BJ (cell line): ENCODE data around the gene LDLRAD3. TPM values are rescaled to one million over a fixed set of nuclear protein-coding genes. Genes with fewer than 3 reads are reported as not detected.

Source experiments
- CTCF ChIA-PET: fragments of 350-600 bp; formaldehyde crosslinking; extraction: SDS; loops from one replicate; lab custom pipeline; 2021; ENCODE audit warnings: antibody characterized with exemption, inconsistent platforms; lab: Yijun Ruan, JAX
- POLR2A ChIA-PET: fragments of 300-600 bp; sonication (Branson Sonifier 250); formaldehyde crosslinking; extraction: SDS; loops from one replicate; lab custom pipeline; 2021; ENCODE audit warnings: antibody characterized with exemption; lab: Charles Lee
- DNase-seq: peaks from one replicate; pipeline ENCODE4 v3.0.0-alpha.2; 2011; ENCODE audit warnings: low read depth
- H3K27me3 ChIP-seq: 2 replicates; pipeline ENCODE4 v1.6.0; 2011; ENCODE audit warnings: low read length; ENCODE audit not compliant: control insufficient read depth, insufficient read depth
- H3K36me3 ChIP-seq: 2 replicates; pipeline ENCODE4 v1.5.1; 2011; ENCODE audit warnings: low read length; ENCODE audit not compliant: control insufficient read depth, insufficient read depth
- H3K4me3 ChIP-seq: 2 replicates; pipeline ENCODE4 v1.5.1; 2011; ENCODE audit warnings: low read depth, mild to moderate bottlenecking, control low read depth, low read length
- CTCF ChIP-seq: IDR thresholded peaks from 2 replicates; pipeline ENCODE4 v1.5.1; 2011; ENCODE audit warnings: low read depth, mild to moderate bottlenecking, control low read depth, inconsistent platforms, low read length, moderate library complexity; ENCODE audit not compliant: insufficient read depth
- polyA plus RNA-seq: library from polyadenylated mRNA; depleted of rRNA; stranded (reverse); fragments of >200 nt; gene quantifications from 2 replicates; pipeline ENCODE4 v1.2.3, GENCODE V29; 2011

LDLRAD3 gene
- polyA plus RNA-seq, 1 experiment = 3.5 TPM

- no peak for DNase-seq
- ChIA-PET POLR2A (no interaction called here), CTCF (interaction anchor here (0.6 to 1.1 kb wide), 3 partner anchors 96 to 374 kb away, joined by 3 to 4 read pairs (median 3); no protein-coding TSS in a partner anchor)
- Histone ChIP-seq H3K27me3 (no peaks in the 10 kb centered on the region), H3K36me3 (no peaks in the 10 kb centered on the region), H3K4me3 (no peak overlapping the region)
- TF ChIP-seq CTCF = no peak
These were observed 91.6 kb downstream of the LDLRAD3 start for GRCh38 chr11:36035454-36035853.

GRCh38 chr11:36035999-36036398, 92.1 kb downstream of the LDLRAD3 start:
- Histone ChIP-seq H3K4me3 (no peak overlapping the region), H3K27me3 (no peaks in the 10 kb centered on the region), H3K36me3 (no peaks in the 10 kb centered on the region)
- ChIA-PET CTCF (no interaction called here), POLR2A (no interaction called here)
- no peak for DNase-seq
- no peak for TF ChIP-seq CTCF

GRCh38 chr11:36037031-36037430, 93.2 kb downstream of the LDLRAD3 start:
- DNase-seq = no peak
- POLR2A ChIA-PET = no interaction called here
- no peak overlapping the region for H3K4me3 ChIP-seq
- H3K36me3 ChIP-seq = no peaks in the 10 kb centered on the region
- no peak for TF ChIP-seq CTCF
- CTCF ChIA-PET = interaction anchor here (1.2 to 1.4 kb wide), 2 partner anchors 12 to 222 kb away, joined by 3 read pairs; no protein-coding TSS in a partner anchor
- H3K27me3 ChIP-seq = no peaks in the 10 kb centered on the region

- CTCF ChIA-PET = interaction anchor here (0.7 to 1.4 kb wide), 4 partner anchors 10 to 93 kb away, joined by 3 to 4 read pairs (median 4); no protein-coding TSS in a partner anchor
These were observed 94.7 kb downstream of the LDLRAD3 start for GRCh38 chr11:36038541-36038940.

GRCh38 chr11:36039471-36039870, 95.6 kb downstream of the LDLRAD3 start:
- ChIA-PET POLR2A (no interaction called here), CTCF (interaction anchor here (0.6 kb wide), 1 partner anchor 210 kb away, joined by 3 read pairs; no protein-coding TSS in a partner anchor)
- no peak for TF ChIP-seq CTCF
- no peak for DNase-seq
- H3K4me3 ChIP-seq = no peak overlapping the region
- no peaks in the 10 kb centered on the region for H3K36me3 ChIP-seq
- H3K27me3 ChIP-seq = no peaks in the 10 kb centered on the region

More at GRCh38 chr11:36038541-36038940, 94.7 kb downstream of the LDLRAD3 start:
- H3K36me3 ChIP-seq = no peaks in the 10 kb centered on the region
- TF ChIP-seq CTCF = no peak
- no peak for DNase-seq
- H3K27me3 ChIP-seq = no peaks in the 10 kb centered on the region
- no peak overlapping the region for H3K4me3 ChIP-seq
- POLR2A ChIA-PET = no interaction called here
